Gastrocnemius medialis (tissue), 4 donors: ENCODE measurements around the gene PRKN. TPM values are rescaled to one million over a fixed set of nuclear protein-coding genes. Genes with fewer than 3 reads are reported as not detected.
A peak's percentile ranks its signal among the peaks of the same experiment; 100 is the strongest.

Experiments used
- ATAC-seq, 2 donors: fragments of 150-250 bp; one replicate each; pipeline ENCODE4 v1.9.1; 2016
- DNase-seq, 2 donors: peaks; one replicate each; pipeline ENCODE4 v3.0.0-alpha.2; 2019
- H3K27ac ChIP-seq, 4 donors: fragments of 200-600 bp; sonication (generic); 1 replicate in 1 of 4; 2 replicates in 3 of 4; pipeline ENCODE4 v1.5.1; 2016 to 2018; ENCODE audit warnings: mild to moderate bottlenecking in 2 of 4, moderate library complexity in 1 of 4
- H3K27me3 ChIP-seq, 3 donors: fragments of 200-600 bp; sonication (generic) in 2 of 3; 1 replicate in 1 of 3; 2 replicates in 2 of 3; pipeline versions ENCODE4 v1.5.1 to v1.6.0; 2016 to 2019; ENCODE audit warnings: mild to moderate bottlenecking in 1 of 3, moderate library complexity in 1 of 3
- H3K36me3 ChIP-seq, 2 donors: fragments of 200-600 bp; sonication (generic) in 1 of 2; one replicate each; pipeline ENCODE4 v1.5.1; 2017 to 2018
- H3K4me1 ChIP-seq, 2 donors: fragments of 200-600 bp; sonication (generic) in 1 of 2; one replicate each; pipeline ENCODE4 v1.5.1; 2016 to 2017; ENCODE audit warnings: mild to moderate bottlenecking in 2 of 2
- H3K4me3 ChIP-seq, 4 donors: fragments of 200-600 bp; sonication (generic) in 3 of 4; 1 replicate in 1 of 4; 2 replicates in 3 of 4; pipeline ENCODE4 v1.5.1; 2016 to 2019; ENCODE audit warnings: mild to moderate bottlenecking in 2 of 4
- H3K9me3 ChIP-seq, 3 donors: fragments of 200-600 bp; sonication (generic) in 2 of 3; 1 replicate in 1 of 3; 2 replicates in 2 of 3; pipeline ENCODE4 v1.5.1; 2016 to 2019
- POLR2A ChIP-seq, 2 donors: fragments of 450-650 bp; IDR thresholded peaks; one replicate each; pipeline ENCODE4 v1.6.1; 2017; ENCODE audit warnings: antibody characterized with exemption in 2 of 2, mild to moderate bottlenecking in 2 of 2, moderate library complexity in 2 of 2
- in situ Hi-C, 4 donors: fragments of 200-750 bp; cut with MboI; loops; one replicate each; pipeline versions ENCODE4 v1.15.0 to v1.8.0; 2017; ENCODE audit warnings: low sequenced_read_pairs in 4 of 4
- intact Hi-C: fragments of 100-400 bp; cut with DNase I; formaldehyde crosslinking; loops from one replicate; pipeline ENCODE4 v1.15.1; 2023; ENCODE audit warnings: low total_unique reads
- total RNA-seq, 4 donors: library from RNA; depleted of rRNA; stranded (reverse); fragments of >200 nt; gene quantifications; one replicate each; pipeline versions ENCODE4 v1.1.0 to v1.2.3, GENCODE V29; 2016
- TF ChIP-seq, protein P1 (sequence below), 5 experiments: fragments of 450-650 bp in 3 of 5; fragments of 200-600 bp in 2 of 5; sonication (generic) in 2 of 5; IDR thresholded peaks in 4 of 5; conservative IDR thresholded peaks in 1 of 5; 1 replicate in 4 of 5; 2 replicates in 1 of 5; pipeline ENCODE4 v1.5.1; 2016 to 2019; ENCODE audit warnings: antibody characterized with exemption in 5 of 5, mild to moderate bottlenecking in 3 of 5, moderate library complexity in 3 of 5

The PRKN gene
- total RNA-seq, 4 donors from 2014 or later = 8.4 to 21.6 (median 13.7) TPM

DNA sequence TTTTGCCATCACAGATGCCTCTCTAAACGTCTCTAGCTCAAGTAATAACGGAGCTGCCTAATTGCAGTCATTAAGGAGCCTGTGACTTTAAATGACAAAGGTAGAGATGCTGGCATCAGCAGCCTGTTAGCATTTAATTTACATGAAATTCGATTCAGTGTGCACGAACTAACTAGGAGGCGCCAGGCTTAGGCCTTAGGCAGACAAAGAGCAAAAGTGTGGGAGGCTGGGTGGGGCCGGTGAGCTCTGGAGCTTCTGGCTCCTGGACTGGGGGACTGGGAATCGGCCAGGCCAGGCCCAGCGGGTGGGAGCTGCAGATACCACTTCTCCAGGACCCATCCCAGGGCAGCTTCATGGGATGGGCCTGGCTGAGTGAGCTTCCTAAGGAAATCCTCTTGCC lies 1283.7 kb downstream of the PRKN start:
- H3K36me3 ChIP-seq = no peaks in the 10 kb centered on the region
- H3K4me3 ChIP-seq = no peak overlapping the region
- intact Hi-C loops = loop anchor here (2.0 kb wide), 2 partner anchors 25 to 49 kb away; no protein-coding TSS in a partner anchor
- DNase-seq (no peak), ATAC-seq (no peak)
- no peaks in the 10 kb centered on the region for H3K9me3 ChIP-seq
- peaks cover 10 to 15% of the 10 kb centered on the region in 2 donors for H3K4me1 ChIP-seq
- peak overlapping the region; percentile 32 to 67 (median 50) for H3K27ac ChIP-seq
- H3K27me3 ChIP-seq = no peaks in the 10 kb centered on the region
- in situ Hi-C loops = no loop called here
- TF ChIP-seq POLR2A (IDR thresholded peaks at IDR 0.05) = no peak
- TF ChIP-seq, protein P1, sequence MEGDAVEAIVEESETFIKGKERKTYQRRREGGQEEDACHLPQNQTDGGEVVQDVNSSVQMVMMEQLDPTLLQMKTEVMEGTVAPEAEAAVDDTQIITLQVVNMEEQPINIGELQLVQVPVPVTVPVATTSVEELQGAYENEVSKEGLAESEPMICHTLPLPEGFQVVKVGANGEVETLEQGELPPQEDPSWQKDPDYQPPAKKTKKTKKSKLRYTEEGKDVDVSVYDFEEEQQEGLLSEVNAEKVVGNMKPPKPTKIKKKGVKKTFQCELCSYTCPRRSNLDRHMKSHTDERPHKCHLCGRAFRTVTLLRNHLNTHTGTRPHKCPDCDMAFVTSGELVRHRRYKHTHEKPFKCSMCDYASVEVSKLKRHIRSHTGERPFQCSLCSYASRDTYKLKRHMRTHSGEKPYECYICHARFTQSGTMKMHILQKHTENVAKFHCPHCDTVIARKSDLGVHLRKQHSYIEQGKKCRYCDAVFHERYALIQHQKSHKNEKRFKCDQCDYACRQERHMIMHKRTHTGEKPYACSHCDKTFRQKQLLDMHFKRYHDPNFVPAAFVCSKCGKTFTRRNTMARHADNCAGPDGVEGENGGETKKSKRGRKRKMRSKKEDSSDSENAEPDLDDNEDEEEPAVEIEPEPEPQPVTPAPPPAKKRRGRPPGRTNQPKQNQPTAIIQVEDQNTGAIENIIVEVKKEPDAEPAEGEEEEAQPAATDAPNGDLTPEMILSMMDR (IDR thresholded peaks at IDR 0.05 in 4 of 5, conservative IDR thresholded peaks at IDR 0.05 in 1 of 5) = no peak

DNA sequence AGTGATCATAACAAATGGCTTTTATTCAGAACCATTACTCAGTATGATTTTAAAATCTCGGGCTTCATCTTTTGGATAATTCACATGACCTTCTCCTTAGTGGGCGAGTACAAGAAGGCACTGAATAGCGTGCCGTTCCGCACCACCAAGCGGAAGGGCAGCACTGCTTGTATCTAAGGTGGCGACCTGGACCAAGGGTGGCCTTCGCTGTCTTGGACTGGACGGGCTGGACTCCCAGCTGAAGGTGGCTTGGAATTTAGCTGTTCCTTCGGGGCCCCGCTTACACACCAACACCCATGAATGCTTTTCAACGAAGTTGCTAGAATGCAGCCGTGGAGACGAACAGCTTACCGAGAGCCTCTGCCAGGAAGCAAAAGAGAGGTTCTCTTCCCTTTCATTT lies 1285.1 kb downstream of the PRKN start:
- ATAC-seq = no peak
- Histone ChIP-seq H3K36me3 (no peaks in the 10 kb centered on the region), H3K4me3 (no peak overlapping the region), H3K27ac (no peak overlapping the region), H3K27me3 (no peaks in the 10 kb centered on the region), H3K9me3 (no peaks in the 10 kb centered on the region), H3K4me1 (peaks cover 17 to 21% of the 10 kb centered on the region in 2 donors)
- DNase-seq = no peak
- TF ChIP-seq, protein P1 (IDR thresholded peaks at IDR 0.05 in 4 of 5, conservative IDR thresholded peaks at IDR 0.05 in 1 of 5) = no peak
- TF ChIP-seq POLR2A (IDR thresholded peaks at IDR 0.05) = no peak
- in situ Hi-C loops (no loop called here), intact Hi-C loops (no loop called here)

DNA sequence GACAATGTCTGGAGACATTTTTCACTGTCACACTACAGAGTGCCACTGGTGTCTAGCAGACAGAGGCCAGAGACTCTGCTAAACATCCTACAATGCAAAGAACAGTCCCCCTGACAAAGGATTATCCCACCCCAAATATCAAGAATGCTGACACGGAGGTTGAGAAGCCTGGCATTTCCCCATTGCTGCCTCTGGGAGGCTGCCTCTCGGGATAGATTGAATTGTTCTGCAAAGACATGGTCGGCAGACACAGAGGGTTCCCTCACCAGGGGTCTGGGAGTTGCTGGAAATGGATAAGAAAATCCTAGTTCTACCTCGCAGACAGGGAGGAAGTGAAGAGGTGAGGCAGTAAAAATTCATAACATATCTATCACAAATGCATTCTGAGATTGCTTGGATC lies 1287.3 kb downstream of the PRKN start:
- TF ChIP-seq, protein P1 (IDR thresholded peaks at IDR 0.05 in 4 of 5, conservative IDR thresholded peaks at IDR 0.05 in 1 of 5) = no peak
- TF ChIP-seq POLR2A (IDR thresholded peaks at IDR 0.05) = no peak
- intact Hi-C loops (no loop called here), in situ Hi-C loops (no loop called here)
- Histone ChIP-seq H3K27me3 (no peaks in the 10 kb centered on the region), H3K4me3 (no peak overlapping the region), H3K4me1 (peaks cover 21 to 26% of the 10 kb centered on the region in 2 donors), H3K27ac (peak overlapping the region in 2 of 4 donors; percentile 74 to 86), H3K36me3 (no peaks in the 10 kb centered on the region), H3K9me3 (no peaks in the 10 kb centered on the region)
- DNase-seq (no peak), ATAC-seq (no peak)

DNA sequence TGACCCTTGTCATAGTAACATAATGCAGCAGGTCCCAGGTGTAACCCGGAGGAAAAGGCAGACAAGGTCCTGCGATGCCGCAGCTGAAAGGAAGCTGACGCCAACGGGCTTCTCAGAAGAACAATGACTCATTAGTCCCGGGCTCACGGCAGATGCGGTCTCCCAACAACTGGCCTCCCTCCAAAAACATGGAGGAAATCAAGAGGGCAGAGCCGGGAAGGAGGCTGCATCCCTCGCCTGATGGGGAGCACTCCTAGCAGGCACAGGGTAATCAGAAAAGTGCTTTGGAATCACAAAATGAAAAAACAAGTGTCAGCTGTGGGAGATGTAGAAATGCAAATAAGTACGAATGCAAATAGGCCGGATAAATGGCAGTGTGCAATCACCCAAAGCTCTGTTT lies 1288.5 kb downstream of the PRKN start:
- DNase-seq = peak; percentile 79 to 83
- H3K4me3 ChIP-seq = peak overlapping the region; percentile 17 to 37 (median 26)
- peak; percentile 81 to 87 for ATAC-seq
- peak in 1 of 2 donors; percentile 7 for TF ChIP-seq POLR2A (IDR thresholded peaks at IDR 0.05)
- TF ChIP-seq, protein P1 (IDR thresholded peaks at IDR 0.05 in 4 of 5, conservative IDR thresholded peaks at IDR 0.05 in 1 of 5) = no peak
- peaks cover 17 to 26% of the 10 kb centered on the region in 2 donors for H3K4me1 ChIP-seq
- no peaks in the 10 kb centered on the region for H3K36me3 ChIP-seq
- H3K27me3 ChIP-seq = no peaks in the 10 kb centered on the region
- intact Hi-C loops (loop anchor here (5.0 kb wide), 1 partner anchor 43 kb away; no protein-coding TSS in a partner anchor), in situ Hi-C loops (no loop called here)
- H3K9me3 ChIP-seq = no peaks in the 10 kb centered on the region
- peak overlapping the region; percentile 69 to 86 (median 76) for H3K27ac ChIP-seq
